Uterus (tissue), 2 donors: Measurements from ENCODE around the gene CCR2.

Source experiments
- CTCF ChIP-seq, 4 experiments: fragments of 200-600 bp in 2 of 4; fragments of 450-650 bp in 2 of 4; sonication (generic) in 2 of 4; IDR thresholded peaks; one replicate each; pipeline ENCODE4 v1.5.1; 2016 to 2019; ENCODE audit warnings: antibody characterized with exemption in 4 of 4, mild to moderate bottlenecking in 2 of 4, moderate library complexity in 1 of 4
- POLR2A ChIP-seq, 2 donors: fragments of 450-650 bp; IDR thresholded peaks; one replicate each; pipeline ENCODE4 v1.6.1; 2016; ENCODE audit warnings: antibody characterized with exemption in 2 of 2, mild to moderate bottlenecking in 1 of 2, moderate library complexity in 1 of 2

- TF ChIP-seq CTCF (IDR thresholded peaks at IDR 0.05) (no peak), POLR2A (IDR thresholded peaks at IDR 0.05) (no peak)
Observed at GRCh38 chr3:46318207-46318927, 35.5 kb upstream of the CCR2 start.
